Lung (tissue), 12 donors: ENCODE measurements around the gene DAO. TPM values are rescaled to one million over a fixed set of nuclear protein-coding genes. Genes with fewer than 3 reads are reported as not detected.

Experiments
- ATAC-seq: fragments of 200-7000 bp; cut with Tn5 transposase; one replicate; pipeline ENCODE4 v1.9.1; 2020; ENCODE audit warnings: moderate number of reproducible peaks; ENCODE audit not compliant: insufficient read depth, low FRiP score
- DNase-seq, 3 donors: peaks; one replicate each; pipeline ENCODE4 v3.0.0-alpha.2; 2013 to 2017
- H3K27ac ChIP-seq, 2 donors: one replicate each; pipeline ENCODE4 v1.5.1; 2013; ENCODE audit warnings: mild to moderate bottlenecking in 2 of 2, moderate library complexity in 2 of 2, control low read depth in 1 of 2, inconsistent platforms in 1 of 2, low read depth in 1 of 2, low read length in 1 of 2
- H3K27me3 ChIP-seq, 3 donors: one replicate each; pipeline ENCODE4 v1.5.1; 2013; ENCODE audit warnings: low read length in 2 of 3; ENCODE audit not compliant: control insufficient read depth in 3 of 3, insufficient read depth in 3 of 3
- H3K36me3 ChIP-seq, 4 donors: one replicate each; pipeline ENCODE4 v1.5.1; 2013; ENCODE audit warnings: low read length in 4 of 4, mild to moderate bottlenecking in 1 of 4, moderate library complexity in 1 of 4; ENCODE audit not compliant: control insufficient read depth in 4 of 4, insufficient read depth in 4 of 4
- H3K4me1 ChIP-seq, 5 donors: one replicate each; pipeline ENCODE4 v1.5.1; 2013; ENCODE audit warnings: low read length in 5 of 5, mild to moderate bottlenecking in 2 of 5, moderate library complexity in 1 of 5; ENCODE audit not compliant: control insufficient read depth in 5 of 5, insufficient read depth in 5 of 5
- H3K4me3 ChIP-seq: one replicate; pipeline ENCODE4 v1.5.1; 2013; ENCODE audit warnings: mild to moderate bottlenecking, control low read depth, moderate library complexity
- H3K9ac ChIP-seq, 2 donors: one replicate each; pipeline ENCODE4 v1.5.1; 2013; ENCODE audit warnings: low read length in 2 of 2, control low read depth in 1 of 2; ENCODE audit not compliant: insufficient read depth in 1 of 2
- H3K9me3 ChIP-seq, 4 donors: one replicate each; pipeline ENCODE4 v1.5.1; 2013; ENCODE audit warnings: low read length in 3 of 4, mild to moderate bottlenecking in 1 of 4, moderate library complexity in 1 of 4; ENCODE audit not compliant: control insufficient read depth in 4 of 4, insufficient read depth in 3 of 4
- WGBS, 2 donors: extraction: QIAGEN DNeasy Blood & Tissue Kit; methylation state at CpG; one replicate each; pipeline ENCODE4 v1.1.7; 2013; 5-methylcytosine and 5-hydroxymethylcytosine counted together
- polyA plus RNA-seq, 2 donors: library from polyadenylated mRNA; stranded (reverse); fragments of 200-250 nt; gene quantifications; one replicate each; pipeline ENCODE4 v1.2.1, GENCODE V29; 2013
- total RNA-seq, 2 donors: library from RNA; depleted of rRNA in 1 of 2; stranded (reverse); fragments of >200 nt in 1 of 2; gene quantifications; one replicate each; pipeline ENCODE4 v1.2.1, GENCODE V29; 2014 to 2021
- TF ChIP-seq, protein P1 (sequence below): IDR thresholded peaks from 2 replicates; pipeline ENCODE4 v1.5.1; 2012; ENCODE audit warnings: mild to moderate bottlenecking; ENCODE audit errors: control extremely low read depth, extremely low read depth
- donor health status: control.
- donor health status: control.
- donor health status: Bipolar disorder and iron deficiency.
- donor health status: healthy.
- donor health status: DM: yes; HTN: yes; CAD: no.

Gene DAO
- total and polyA plus RNA-seq, 4 donors = 0.08 TPM; not detected in 3

DNA sequence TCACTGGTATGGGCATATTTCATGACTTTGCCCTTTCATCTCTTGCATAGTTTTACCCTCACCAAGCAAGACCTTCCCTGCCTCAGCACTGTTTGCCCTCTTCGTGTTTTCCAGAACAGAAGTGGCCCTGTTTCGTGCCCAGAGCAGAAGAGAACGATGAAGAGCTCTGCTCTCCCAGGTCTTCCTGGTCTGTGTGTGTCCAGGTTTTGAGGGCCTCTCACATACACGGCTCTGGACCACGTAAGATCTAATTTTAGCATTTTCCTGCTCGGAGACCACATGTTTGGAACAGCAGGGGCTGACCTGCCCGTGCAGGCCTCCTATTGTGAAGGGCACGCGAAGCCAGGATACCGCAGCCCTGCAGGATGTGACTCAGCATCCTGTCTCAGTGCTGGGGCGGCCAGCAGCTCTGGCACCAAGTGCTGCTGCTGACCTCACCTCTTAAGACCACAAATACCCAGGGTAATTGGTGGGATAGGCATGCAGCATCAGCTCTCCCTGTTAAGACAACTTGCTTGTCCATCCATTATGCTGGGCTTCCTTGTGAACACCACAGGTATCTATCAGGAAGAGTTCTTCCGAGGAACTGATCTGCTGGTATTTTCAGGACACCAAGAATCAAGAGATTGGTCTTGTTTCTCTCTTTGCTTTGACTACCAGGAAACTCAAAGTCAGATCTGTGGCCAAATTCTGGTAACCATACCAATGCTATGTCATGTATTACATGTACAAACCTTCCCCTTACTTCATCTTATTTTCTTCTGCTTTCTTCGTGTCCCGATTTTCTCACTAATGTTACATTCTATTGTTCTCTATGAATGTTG lies 41.5 kb upstream of the DAO start:
- WGBS, 2 donors = 11 to 17% methylated on average over 14 of the region's 14 CpGs
- peak overlapping the region in 1 of 2 donors; percentile 26 for H3K9ac ChIP-seq

DNA sequence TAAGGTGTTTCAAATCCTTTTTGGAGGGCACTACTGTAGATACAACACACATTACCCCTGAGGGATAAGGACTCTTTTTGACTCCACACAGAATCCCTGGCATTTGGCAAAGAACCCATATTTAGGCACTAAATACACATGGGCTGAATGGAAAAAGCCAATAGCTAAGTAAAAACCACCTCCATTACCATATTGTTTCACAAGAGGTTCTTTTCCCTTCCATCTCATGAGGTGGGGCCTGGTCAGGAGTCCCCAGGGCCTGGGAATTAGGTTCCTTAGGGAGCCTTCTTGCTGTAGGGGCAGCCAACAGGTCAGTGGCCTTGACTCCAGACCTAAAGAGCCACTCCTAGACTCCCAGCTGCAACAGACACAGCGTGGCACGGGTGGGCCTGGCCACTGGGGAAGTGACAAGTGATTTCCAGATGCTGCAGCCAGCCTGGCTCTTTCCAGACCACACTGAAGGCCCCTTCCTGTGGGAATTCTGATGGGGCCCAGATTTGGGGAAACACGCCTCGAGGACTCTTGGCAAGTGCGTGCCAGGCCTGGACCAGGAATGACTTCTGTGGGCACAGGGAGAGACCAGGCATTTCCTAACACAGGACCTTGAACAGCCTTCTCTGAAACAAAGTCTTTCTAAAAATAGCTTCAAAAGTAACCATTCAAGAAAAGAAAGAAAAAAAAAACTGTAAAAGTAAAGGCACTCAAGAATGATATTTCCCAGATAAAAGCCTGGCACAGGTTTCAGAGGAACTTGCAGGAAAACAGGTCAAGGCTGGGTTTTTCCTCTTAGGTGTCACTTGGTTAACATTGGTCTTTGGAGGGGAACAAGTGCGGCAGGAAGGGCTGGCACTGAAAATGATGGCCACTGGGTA lies 40.6 kb upstream of the DAO start:
- peaks cover 3 to 21% (median 7%) of the 10 kb centered on the region in 4 donors for H3K36me3 ChIP-seq
- ATAC-seq = no peak
- H3K4me3 ChIP-seq = no peak overlapping the region
- H3K4me1 ChIP-seq = peaks cover 6 to 36% (median 17%) of the 10 kb centered on the region in 5 donors
- no peaks in the 10 kb centered on the region for H3K27me3 ChIP-seq
- no peaks in the 10 kb centered on the region for H3K9me3 ChIP-seq
- peak overlapping the region; percentile 94 to 98 for H3K27ac ChIP-seq
- DNase-seq = peak in 2 of 3 donors; percentile 26 to 62
- TF ChIP-seq, protein P1, sequence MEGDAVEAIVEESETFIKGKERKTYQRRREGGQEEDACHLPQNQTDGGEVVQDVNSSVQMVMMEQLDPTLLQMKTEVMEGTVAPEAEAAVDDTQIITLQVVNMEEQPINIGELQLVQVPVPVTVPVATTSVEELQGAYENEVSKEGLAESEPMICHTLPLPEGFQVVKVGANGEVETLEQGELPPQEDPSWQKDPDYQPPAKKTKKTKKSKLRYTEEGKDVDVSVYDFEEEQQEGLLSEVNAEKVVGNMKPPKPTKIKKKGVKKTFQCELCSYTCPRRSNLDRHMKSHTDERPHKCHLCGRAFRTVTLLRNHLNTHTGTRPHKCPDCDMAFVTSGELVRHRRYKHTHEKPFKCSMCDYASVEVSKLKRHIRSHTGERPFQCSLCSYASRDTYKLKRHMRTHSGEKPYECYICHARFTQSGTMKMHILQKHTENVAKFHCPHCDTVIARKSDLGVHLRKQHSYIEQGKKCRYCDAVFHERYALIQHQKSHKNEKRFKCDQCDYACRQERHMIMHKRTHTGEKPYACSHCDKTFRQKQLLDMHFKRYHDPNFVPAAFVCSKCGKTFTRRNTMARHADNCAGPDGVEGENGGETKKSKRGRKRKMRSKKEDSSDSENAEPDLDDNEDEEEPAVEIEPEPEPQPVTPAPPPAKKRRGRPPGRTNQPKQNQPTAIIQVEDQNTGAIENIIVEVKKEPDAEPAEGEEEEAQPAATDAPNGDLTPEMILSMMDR = no peak
- H3K9ac ChIP-seq = peak overlapping the region in 1 of 2 donors; percentile 26
- 10 to 12% methylated on average over 6 of the region's 6 CpGs for WGBS, 2 donors

More for the DNA sequence above, 41.5 kb upstream of the DAO start:
- DNase-seq = peak; percentile 53 to 81 (median 56)
- TF ChIP-seq, protein P1 = no peak
- Histone ChIP-seq H3K9me3 (no peaks in the 10 kb centered on the region), H3K27me3 (no peaks in the 10 kb centered on the region), H3K4me1 (peaks cover 14 to 43% (median 25%) of the 10 kb centered on the region in 5 donors), H3K27ac (peak overlapping the region; percentile 94 to 98), H3K4me3 (no peak overlapping the region), H3K36me3 (peaks cover 0 to 20% (median 9%) of the 10 kb centered on the region in 4 donors)
- ATAC-seq = peak; percentile 94

DNA sequence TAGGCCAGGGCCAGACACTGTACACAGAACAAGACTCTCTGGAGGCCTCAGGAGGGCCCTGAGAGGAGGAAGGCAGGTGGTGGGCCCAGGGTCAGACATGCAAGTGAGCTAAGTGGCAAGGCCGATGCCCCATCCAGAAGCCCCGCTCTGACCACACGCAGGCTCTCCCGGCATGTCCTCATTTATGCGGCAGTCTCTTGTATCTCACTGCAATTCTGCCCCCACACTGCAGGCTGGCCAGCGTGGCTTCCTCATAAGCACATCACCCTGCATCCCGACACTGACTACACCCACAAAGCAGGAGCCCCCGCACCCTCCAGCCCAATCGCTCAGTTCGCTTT lies 40.0 kb upstream of the DAO start:
- no peaks in the 10 kb centered on the region for H3K9me3 ChIP-seq
- no peaks in the 10 kb centered on the region for H3K27me3 ChIP-seq
- no peak overlapping the region for H3K9ac ChIP-seq
- H3K4me1 ChIP-seq = peaks cover 2 to 36% (median 14%) of the 10 kb centered on the region in 5 donors
- peak overlapping the region; percentile 94 to 98 for H3K27ac ChIP-seq
- no peak for DNase-seq
- H3K36me3 ChIP-seq = peaks cover 3 to 21% (median 6%) of the 10 kb centered on the region in 4 donors
- no peak for ATAC-seq
- H3K4me3 ChIP-seq = no peak overlapping the region
- TF ChIP-seq, protein P1 = no peak
- 53 to 58% methylated on average over 10 of the region's 10 CpGs for WGBS, 2 donors
